PC-3 (cell line): ENCODE measurements around the gene CENPB. TPM values are rescaled to one million over a fixed set of nuclear protein-coding genes. Genes with fewer than 3 reads are reported as not detected.

Experiments used
- ATAC-seq: fragments of 200-7000 bp; cut with Tn5 transposase; 2 replicates; pipeline ENCODE4 v1.9.1; 2020; ENCODE audit warnings: mild to moderate bottlenecking, moderate library complexity
- BruUV-seq: library from RNA; stranded (reverse); fragments of 400-500 nt; replicated peaks from 2 replicates; lab custom pipeline; 2021; lab: Mats Ljungman, UMichigan
- CTCF ChIA-PET: fragments of 300-600 bp; sonication (Branson Sonifier 250); formaldehyde crosslinking; loops from one replicate; lab custom pipeline; 2022; ENCODE audit warnings: antibody characterized with exemption; lab: Charles Lee
- POLR2A ChIA-PET: fragments of 300-600 bp; sonication (Branson Sonifier 250); formaldehyde crosslinking; loops from one replicate; lab custom pipeline; 2022; ENCODE audit warnings: antibody characterized with exemption; ENCODE audit not compliant: unreplicated experiment; lab: Charles Lee
- DNase-seq: peaks from one replicate; pipeline ENCODE4 v3.0.0-alpha.2; 2015
- H2AFZ ChIP-seq: fragments of 300-600 bp; sonication (generic); 2 replicates; pipeline ENCODE4 v1.6.0; 2016; ENCODE audit warnings: antibody characterized with exemption, low read length
- H3F3A ChIP-seq: fragments of 300-600 bp; sonication (generic); one replicate; pipeline ENCODE4 v1.6.0; 2017; ENCODE audit warnings: antibody characterized with exemption, low read length, control low read depth, mild to moderate bottlenecking; ENCODE audit not compliant: unreplicated experiment
- H3K27ac ChIP-seq: fragments of 300-600 bp; sonication (generic); 2 replicates; pipeline ENCODE4 v1.5.1; 2016; ENCODE audit warnings: mild to moderate bottlenecking, low read length
- H3K27me3 ChIP-seq: fragments of 300-600 bp; sonication (generic); 2 replicates; pipeline ENCODE4 v1.6.1; 2016; ENCODE audit warnings: low read length, mixed read lengths
- H3K36me3 ChIP-seq: fragments of 300-600 bp; sonication (generic); 2 replicates; pipeline ENCODE4 v1.6.1; 2016; ENCODE audit warnings: low read depth, mixed run types, low read length, mixed read lengths
- H3K4me1 ChIP-seq: fragments of 300-600 bp; sonication (generic); 2 replicates; pipeline ENCODE4 v1.5.1; 2016; ENCODE audit warnings: low read length; ENCODE audit not compliant: insufficient read depth
- H3K4me2 ChIP-seq: fragments of 300-600 bp; sonication (generic); 2 replicates; pipeline ENCODE4 v1.6.0; 2016; ENCODE audit warnings: low read length
- H3K4me3 ChIP-seq: fragments of 300-600 bp; sonication (generic); 2 replicates; pipeline ENCODE4 v1.5.1; 2016; ENCODE audit warnings: mild to moderate bottlenecking, low read length, mixed read lengths
- H3K79me2 ChIP-seq: fragments of 300-600 bp; sonication (generic); 2 replicates; pipeline ENCODE4 v1.6.1; 2017; ENCODE audit warnings: low read length, mixed read lengths
- H3K9ac ChIP-seq: fragments of 300-600 bp; sonication (generic); 2 replicates; pipeline ENCODE4 v1.6.0; 2016; ENCODE audit warnings: mild to moderate bottlenecking, low read length
- H3K9me2 ChIP-seq: fragments of 300-600 bp; sonication (generic); replicated peaks from 2 replicates; pipeline ENCODE4 v1.6.1; 2016; ENCODE audit warnings: mixed run types, low read length, mixed read lengths
- H3K9me3 ChIP-seq: fragments of 300-600 bp; sonication (generic); 2 replicates; pipeline ENCODE4 v1.6.1; 2016; ENCODE audit warnings: low read length, mixed read lengths
- H4K20me1 ChIP-seq: fragments of 300-600 bp; sonication (generic); 2 replicates; pipeline ENCODE4 v1.6.1; 2016; ENCODE audit warnings: low read length, mixed read lengths
- CTCF ChIP-seq: fragments of 300-600 bp; sonication (generic); conservative IDR thresholded peaks from 2 replicates; pipeline ENCODE4 v1.5.1; 2017; ENCODE audit warnings: antibody characterized with exemption, low read depth, mild to moderate bottlenecking, low read length
- EZH2 ChIP-seq: fragments of 300-600 bp; sonication (generic); IDR thresholded peaks from one replicate; pipeline ENCODE4 v1.6.1; 2017; ENCODE audit warnings: antibody characterized with exemption, mild to moderate bottlenecking, low read length; ENCODE audit not compliant: unreplicated experiment
- EZH2phosphoT487 ChIP-seq: fragments of 300-600 bp; sonication (generic); IDR thresholded peaks from 2 replicates; pipeline ENCODE4 v1.6.1; 2018; ENCODE audit warnings: mild to moderate bottlenecking, antibody characterized with exemption, low read length, borderline replicate concordance
- intact Hi-C: fragments of 100-400 bp; cut with micrococcal nuclease; formaldehyde crosslinking; loops from 2 replicates; pipeline ENCODE4 v1.9.0; 2023
- total RNA-seq: library from RNA; depleted of rRNA; stranded (reverse); fragments of >200 nt; gene quantifications from 2 replicates; pipeline ENCODE4 v1.2.3, GENCODE V29; 2014; rRNA removed

Gene CENPB
- total RNA-seq, 1 experiment from 2014 or later, result 213 TPM

- no peak overlapping the region for H3K4me2 ChIP-seq
- CTCF ChIA-PET, result no interaction called here
- no peaks in the 10 kb centered on the region for H3K4me1 ChIP-seq
- H4K20me1 ChIP-seq, result no peaks in the 10 kb centered on the region
- no peak overlapping the region for H3K4me3 ChIP-seq
- no peaks in the 10 kb centered on the region for H3K9me3 ChIP-seq
- no peak for DNase-seq
- H3F3A ChIP-seq, result no peaks in the 10 kb centered on the region
- no peaks in the 10 kb centered on the region for H3K27me3 ChIP-seq
- no peaks in the 10 kb centered on the region for H3K36me3 ChIP-seq
- intact Hi-C loops, result no loop called here
- POLR2A ChIA-PET, result no interaction called here
- no peak overlapping the region for H3K9ac ChIP-seq
- H2AFZ ChIP-seq, result no peak overlapping the region
- TF ChIP-seq CTCF (no peak), EZH2phosphoT487 (no peak), EZH2 (no peak)
- H3K9me2 ChIP-seq, result no peaks in the 10 kb centered on the region
- BruUV-seq, result no TSS peak
- no peaks in the 10 kb centered on the region for H3K79me2 ChIP-seq
- no peak for ATAC-seq
- H3K27ac ChIP-seq, result no peak overlapping the region
Observed at GRCh38 chr20:3735768-3736167, 50.8 kb downstream of the CENPB start.

- H3K4me1 ChIP-seq, result no peaks in the 10 kb centered on the region
- intact Hi-C loops, result no loop called here
- ATAC-seq, result peak; percentile 43; the same call in 1 of the 2 replicates
- TF ChIP-seq EZH2, result no peak
- TF ChIP-seq EZH2phosphoT487, result no peak
- no peak for TF ChIP-seq CTCF
- no peaks in the 10 kb centered on the region for H3K79me2 ChIP-seq
- ChIA-PET CTCF (no interaction called here), POLR2A (no interaction called here)
- H3K9ac ChIP-seq, result no peak overlapping the region
- H3K4me2 ChIP-seq, result no peak overlapping the region
- no peaks in the 10 kb centered on the region for H4K20me1 ChIP-seq
- H2AFZ ChIP-seq, result no peak overlapping the region
- no TSS peak for BruUV-seq
- no peaks in the 10 kb centered on the region for H3K9me3 ChIP-seq
- no peaks in the 10 kb centered on the region for H3K36me3 ChIP-seq
- no peaks in the 10 kb centered on the region for H3K9me2 ChIP-seq
- no peak for DNase-seq
- no peak overlapping the region for H3K27ac ChIP-seq
- no peak overlapping the region for H3K4me3 ChIP-seq
- H3K27me3 ChIP-seq, result no peaks in the 10 kb centered on the region
- H3F3A ChIP-seq, result no peaks in the 10 kb centered on the region
Observed at GRCh38 chr20:3734111-3734843, 52.3 kb downstream of the CENPB start.

Other genes with a start within 250 kb of the CENPB start
- not detected in 2 replicates for gene GFRA4, start 123.3 kb downstream of the CENPB start, total RNA-seq
- 0.11 TPM in 1 of 2 replicates, not detected in the other for gene ADAM33, start 104.7 kb downstream of the CENPB start, total RNA-seq
- not detected in 2 replicates for gene SIGLEC1, start 74.1 kb downstream of the CENPB start, total RNA-seq
- gene HSPA12B, start 54.1 kb downstream of the CENPB start, total RNA-seq, result not detected in 2 replicates
- gene ADISSP, start 19.0 kb downstream of the CENPB start, total RNA-seq, result 244 and 307 TPM in 2 replicates
- gene SPEF1, start 5.3 kb downstream of the CENPB start, total RNA-seq, result 2.0 and 2.6 TPM in 2 replicates
- 89.7 and 106 TPM in 2 replicates for gene CDC25B, start 9.6 kb upstream of the CENPB start, total RNA-seq
- 28.5 and 31.4 TPM in 2 replicates for gene AP5S1, start 33.8 kb upstream of the CENPB start, total RNA-seq
- gene MAVS, start 60.1 kb upstream of the CENPB start, total RNA-seq, result 38.7 and 44.8 TPM in 2 replicates
- gene PANK2, start 102.6 kb upstream of the CENPB start, total RNA-seq, result 50.8 and 52.1 TPM in 2 replicates
- gene RNF24, start 228.8 kb upstream of the CENPB start, total RNA-seq, result 8.2 and 10.5 TPM in 2 replicates